Stimulated activated CD4-positive, alpha-beta T cell treated with anti-CD3 and anti-CD28 coated beads, TNF-alpha, amount 100 ng/mL, for 48 hours (primary cell): ENCODE results near the gene KAT14.
"Not testable (repeated sequence)": the region's sequence is repeated elsewhere in the genome, so short reads cannot be mapped to it uniquely, and the experiment has no call there.

ENCODE experiments used
- DNase-seq, 3 donors: peaks; one replicate each; pipeline ENCODE4 v3.0.0-alpha.2; 2020; ENCODE audit warnings: low read depth in 3 of 3

The KAT14 gene

DNA sequence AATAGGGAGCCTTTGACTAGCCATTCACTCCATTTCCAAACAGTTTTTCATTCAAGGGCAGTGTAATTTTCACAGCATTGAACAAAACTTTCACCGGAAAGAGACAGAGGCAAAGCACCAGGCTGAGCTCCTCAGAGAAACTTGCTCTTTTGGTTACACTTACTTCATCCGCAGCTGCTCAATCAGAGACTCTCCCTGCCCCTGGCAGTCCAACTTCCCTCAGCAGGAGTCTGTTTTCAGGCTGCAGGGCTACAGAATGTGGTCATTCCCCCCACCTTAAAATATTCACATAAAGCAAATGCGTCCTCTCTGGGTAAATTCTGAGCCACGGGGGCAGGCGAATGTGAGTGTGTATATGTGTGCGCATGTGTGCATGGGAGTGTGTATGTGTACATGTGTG, 80.6 kb downstream of the KAT14 start:
- DNase-seq: no peak

DNA sequence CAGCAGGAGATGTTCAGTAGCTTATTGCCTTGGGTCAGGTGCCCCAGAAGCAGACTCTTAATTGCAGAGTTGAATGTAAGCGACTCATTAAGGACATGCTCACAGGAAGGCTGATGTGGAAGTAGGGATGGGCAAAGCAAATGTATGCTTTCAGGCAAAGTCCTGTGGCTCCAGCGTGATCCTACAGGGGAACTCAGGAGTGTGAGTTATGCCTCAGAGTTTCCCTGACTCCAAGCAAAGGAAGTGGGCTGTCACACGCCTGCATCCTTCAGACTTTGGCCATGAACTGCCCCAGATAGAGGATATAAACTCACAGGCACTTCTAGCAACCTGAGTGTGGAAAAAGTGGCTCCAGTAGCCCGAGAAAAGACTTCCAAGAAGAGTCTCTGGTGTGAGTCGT, 85.7 kb downstream of the KAT14 start:
- no peak for DNase-seq

DNA sequence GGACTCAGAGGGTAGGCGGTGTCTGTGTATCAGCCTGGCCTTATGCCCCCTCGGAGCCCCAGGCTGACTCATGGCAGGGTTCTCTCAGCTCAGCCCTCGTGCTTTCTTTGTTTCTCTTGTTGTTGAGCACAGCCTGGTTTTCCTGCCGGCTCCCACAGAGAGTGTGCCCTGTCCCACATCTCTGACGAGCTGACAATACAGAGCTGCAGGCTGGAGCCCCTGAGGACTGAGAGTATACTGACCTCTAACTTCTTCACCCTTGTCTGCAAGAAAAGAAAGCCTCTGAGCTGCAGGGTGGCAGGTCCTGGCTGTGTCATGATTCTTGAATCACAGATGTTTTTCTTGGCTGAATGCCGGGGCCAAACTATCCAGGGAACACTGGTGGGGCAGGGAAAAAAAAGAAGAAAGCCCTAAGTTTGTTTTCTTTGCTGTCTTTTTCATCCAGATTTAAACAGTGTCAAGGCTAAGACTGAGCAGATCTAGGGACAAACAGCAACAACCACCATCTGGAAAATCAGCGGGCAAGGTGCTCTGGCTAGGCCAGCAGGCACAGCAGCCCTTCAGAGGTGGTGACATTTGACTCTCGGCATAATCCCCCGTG, 87.4 kb downstream of the KAT14 start:
- DNase-seq: no peak

DNA sequence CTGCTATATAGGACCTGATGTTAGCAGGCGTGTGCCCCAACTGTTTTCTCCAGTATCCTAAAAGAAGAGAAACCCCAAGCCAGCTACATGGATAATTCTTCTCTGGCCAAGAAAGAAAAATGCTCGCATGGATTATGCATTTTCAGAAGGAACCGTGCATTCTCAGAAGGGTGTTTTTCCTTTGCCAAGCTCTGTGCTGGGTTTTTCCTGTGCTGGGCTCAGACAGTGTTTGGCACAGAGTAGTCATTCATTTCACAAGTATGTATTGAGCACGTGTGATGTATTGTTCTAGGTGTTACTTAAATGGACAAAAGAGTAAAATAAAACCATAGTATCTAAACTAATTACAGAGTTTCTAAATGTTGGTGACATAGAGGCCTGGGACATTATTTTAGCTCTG, 88.0 kb downstream of the KAT14 start:
- DNase-seq: no peak

DNA sequence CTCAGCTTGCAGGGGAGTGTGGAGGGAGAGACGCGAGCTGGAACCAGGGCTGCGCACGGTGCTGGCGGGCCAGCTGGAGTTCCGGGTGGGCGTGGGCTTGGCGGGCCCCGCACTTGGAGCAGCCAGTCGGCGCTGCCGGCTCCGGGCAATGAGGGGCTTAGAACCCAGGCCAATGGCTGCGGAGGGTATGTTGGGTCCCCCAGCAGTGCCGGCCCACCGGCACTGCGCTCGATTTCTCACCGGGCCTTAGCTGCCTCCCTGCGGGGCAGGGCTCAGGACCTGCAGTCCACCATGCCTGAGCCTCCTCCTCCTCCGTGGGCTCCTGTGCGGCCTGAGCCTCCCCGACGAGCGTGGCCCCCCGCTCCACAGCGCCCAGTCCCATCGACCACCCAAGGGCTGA, 89.1 kb downstream of the KAT14 start:
- not testable (repeated sequence) for DNase-seq

DNA sequence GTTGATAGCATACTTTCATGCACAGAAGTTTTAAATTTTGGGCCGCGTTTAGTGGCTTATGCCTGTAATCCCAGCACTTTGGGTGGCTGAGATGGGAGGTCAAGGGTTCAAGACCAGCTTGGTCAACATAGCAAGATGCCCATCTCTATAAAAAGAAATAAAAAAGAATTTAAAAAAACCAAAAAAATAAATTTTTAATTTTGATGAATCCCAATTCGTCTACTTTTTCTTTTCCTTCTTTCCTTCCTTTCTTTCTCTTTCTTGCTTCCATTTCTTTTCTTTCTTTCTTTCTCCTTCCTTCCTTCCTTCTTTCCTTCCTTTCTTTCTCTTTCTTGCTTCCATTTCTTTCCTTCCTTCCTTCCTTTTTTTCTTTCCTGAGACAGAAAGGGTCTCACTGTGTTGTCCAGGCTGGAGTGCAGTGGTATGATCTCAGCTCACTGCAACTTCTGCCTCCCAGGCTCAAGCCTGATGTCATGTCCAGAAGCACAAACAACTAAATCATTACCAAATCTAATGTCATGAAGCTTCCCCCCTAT, 95.8 kb downstream of the KAT14 start:
- no peak for DNase-seq
